ENCODE measurements around the gene ATP1A4.

- TF ChIP-seq CTCF (IDR thresholded peaks at IDR 0.05) (no peak), POLR2AphosphoS5 (IDR thresholded peaks at IDR 0.05; ENCODE audit: low read depth, low read length) (no peak)
These were observed 17.4 kb downstream of the ATP1A4 start for GRCh38 chr1:160168609-160169369.

Measured in Panc1 (cell line).